K562 treated with DMSO at 1 percent for 4 hours (cell line): ENCODE data around the gene TTLL4. TPM values are rescaled to one million over a fixed set of nuclear protein-coding genes. Genes with fewer than 3 reads are reported as not detected.

Experiments
- total RNA-seq: library from RNA; unstranded; fragments of 300-600 nt; gene quantifications from 2 replicates; pipeline ENCODE4 v1.2.3, GENCODE V29; 2022; ENCODE audit not compliant: insufficient read depth

The TTLL4 gene, protein sequence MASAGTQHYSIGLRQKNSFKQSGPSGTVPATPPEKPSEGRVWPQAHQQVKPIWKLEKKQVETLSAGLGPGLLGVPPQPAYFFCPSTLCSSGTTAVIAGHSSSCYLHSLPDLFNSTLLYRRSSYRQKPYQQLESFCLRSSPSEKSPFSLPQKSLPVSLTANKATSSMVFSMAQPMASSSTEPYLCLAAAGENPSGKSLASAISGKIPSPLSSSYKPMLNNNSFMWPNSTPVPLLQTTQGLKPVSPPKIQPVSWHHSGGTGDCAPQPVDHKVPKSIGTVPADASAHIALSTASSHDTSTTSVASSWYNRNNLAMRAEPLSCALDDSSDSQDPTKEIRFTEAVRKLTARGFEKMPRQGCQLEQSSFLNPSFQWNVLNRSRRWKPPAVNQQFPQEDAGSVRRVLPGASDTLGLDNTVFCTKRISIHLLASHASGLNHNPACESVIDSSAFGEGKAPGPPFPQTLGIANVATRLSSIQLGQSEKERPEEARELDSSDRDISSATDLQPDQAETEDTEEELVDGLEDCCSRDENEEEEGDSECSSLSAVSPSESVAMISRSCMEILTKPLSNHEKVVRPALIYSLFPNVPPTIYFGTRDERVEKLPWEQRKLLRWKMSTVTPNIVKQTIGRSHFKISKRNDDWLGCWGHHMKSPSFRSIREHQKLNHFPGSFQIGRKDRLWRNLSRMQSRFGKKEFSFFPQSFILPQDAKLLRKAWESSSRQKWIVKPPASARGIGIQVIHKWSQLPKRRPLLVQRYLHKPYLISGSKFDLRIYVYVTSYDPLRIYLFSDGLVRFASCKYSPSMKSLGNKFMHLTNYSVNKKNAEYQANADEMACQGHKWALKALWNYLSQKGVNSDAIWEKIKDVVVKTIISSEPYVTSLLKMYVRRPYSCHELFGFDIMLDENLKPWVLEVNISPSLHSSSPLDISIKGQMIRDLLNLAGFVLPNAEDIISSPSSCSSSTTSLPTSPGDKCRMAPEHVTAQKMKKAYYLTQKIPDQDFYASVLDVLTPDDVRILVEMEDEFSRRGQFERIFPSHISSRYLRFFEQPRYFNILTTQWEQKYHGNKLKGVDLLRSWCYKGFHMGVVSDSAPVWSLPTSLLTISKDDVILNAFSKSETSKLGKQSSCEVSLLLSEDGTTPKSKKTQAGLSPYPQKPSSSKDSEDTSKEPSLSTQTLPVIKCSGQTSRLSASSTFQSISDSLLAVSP
- total RNA-seq, result 19.4 and 44.1 TPM in 2 replicates

GRCh38 chr2:218710687-218711549 is at the start of gene TTLL4:
Gene TTLL4, plus strand, starts transcription at chr2:218710835. Its CDS starts 26,842 bp downstream, at chr2:218737677.

GRCh38 chr2:218671654-218672566 is 38.7 kb upstream of the TTLL4 start, which contains the start of the genes RNF25 and STK36:
Gene RNF25, minus strand, starts transcription at chr2:218672002. Its CDS starts 32 bp downstream, at chr2:218671970.
Gene STK36, plus strand, starts transcription at chr2:218672086. Its CDS starts 744 bp downstream, at chr2:218672830.

DNA sequence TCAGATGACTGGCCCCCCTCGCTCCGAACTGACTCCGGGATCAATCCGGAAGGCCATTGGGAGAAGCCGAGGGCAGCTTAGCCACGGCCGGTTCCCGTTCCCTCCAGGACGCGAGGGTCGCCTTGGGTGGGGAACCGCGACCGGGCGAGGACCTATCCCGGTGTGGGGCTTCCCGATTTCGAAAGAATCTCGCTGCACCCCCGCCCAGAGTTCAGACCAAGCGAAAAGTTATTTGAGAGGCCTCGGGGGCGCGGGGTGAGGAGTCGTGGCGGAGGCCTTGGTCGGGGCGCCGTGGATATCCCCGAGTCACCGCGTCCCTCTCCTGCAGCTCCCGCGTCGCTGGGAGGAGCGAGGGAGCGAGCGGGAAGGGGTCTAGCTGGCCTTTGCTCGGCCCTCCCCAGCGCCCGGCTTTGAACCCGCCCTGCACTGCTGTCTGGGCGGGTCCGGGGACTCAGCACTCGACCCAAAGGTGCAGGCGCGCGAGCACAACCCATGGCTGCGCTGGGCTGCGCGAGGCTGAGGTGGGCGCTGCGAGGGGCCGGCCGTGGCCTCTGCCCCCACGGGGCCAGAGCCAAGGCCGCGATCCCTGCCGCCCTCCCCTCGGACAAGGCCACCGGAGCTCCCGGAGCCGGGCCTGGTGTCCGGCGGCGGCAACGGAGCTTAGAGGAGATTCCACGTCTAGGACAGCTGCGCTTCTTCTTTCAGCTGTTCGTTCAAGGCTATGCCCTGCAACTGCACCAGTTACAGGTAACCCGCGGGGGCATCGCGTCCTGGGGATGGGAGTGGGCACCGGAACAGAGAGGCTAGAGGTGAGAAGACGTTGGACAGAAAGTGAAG is 71.3 kb downstream of the TTLL4 start, which contains the start of gene CYP27A1:
CYP27A1 (plus strand) TSS at position 457 of the 837 bp plus-strand sequence; CDS start at position 493, 36 bp downstream.

Other genes with a start within 250 kb of the TTLL4 start
- gene USP37, start 142.5 kb upstream of the TTLL4 start, total RNA-seq, result 4.2 and 4.5 TPM in 2 replicates
- gene CNOT9, start 142.0 kb upstream of the TTLL4 start, total RNA-seq, result 14.4 and 20.2 TPM in 2 replicates
- gene PLCD4, start 102.9 kb upstream of the TTLL4 start, total RNA-seq, result 0.29 TPM in 1 of 2 replicates, not detected in the other
- gene ZNF142, start 51.2 kb upstream of the TTLL4 start, total RNA-seq, result 6.6 and 9.1 TPM in 2 replicates
- gene BCS1L, start 51.2 kb upstream of the TTLL4 start, total RNA-seq, result 20.8 and 21.4 TPM in 2 replicates
- 25.3 and 31.0 TPM in 2 replicates for gene RNF25, start 38.8 kb upstream of the TTLL4 start, total RNA-seq
- gene STK36, start 38.7 kb upstream of the TTLL4 start, total RNA-seq, result 2.8 and 3.4 TPM in 2 replicates
- not detected in 2 replicates for gene CYP27A1, start 71.3 kb downstream of the TTLL4 start, total RNA-seq
- gene PRKAG3, start 121.0 kb downstream of the TTLL4 start, total RNA-seq, result not detected in 2 replicates
- not detected in 2 replicates for gene WNT6, start 149.0 kb downstream of the TTLL4 start, total RNA-seq
- gene WNT10A, start 170.0 kb downstream of the TTLL4 start, total RNA-seq, result not detected in 2 replicates
- gene CDK5R2, start 248.8 kb downstream of the TTLL4 start, total RNA-seq, result not detected in 2 replicates